H1 (cell line): ENCODE data around the gene ABHD12. TPM values are rescaled to one million over a fixed set of nuclear protein-coding genes. Genes with fewer than 3 reads are reported as not detected.

ENCODE experiments used
- CTCF ChIA-PET: fragments of 300-600 bp; sonication (Branson Sonifier 250); formaldehyde crosslinking; loops from one replicate; lab custom pipeline; 2021; ENCODE audit not compliant: partially characterized antibody; lab: Charles Lee
- POLR2A ChIA-PET: fragments of 300-600 bp; sonication (Branson Sonifier 250); formaldehyde crosslinking; loops from one replicate; lab custom pipeline; 2021; ENCODE audit warnings: inconsistent platforms; ENCODE audit not compliant: partially characterized antibody; lab: Charles Lee
- DNase-seq, 2 experiments: peaks; one replicate each; pipeline versions ENCODE4 v3.0.0 to v3.0.0-alpha.2; 2010 to 2022; ENCODE audit warnings: low spot score in 2 of 2, low read depth in 1 of 2, mixed read lengths in 1 of 2
- FAIRE-seq: peaks from 2 replicates; lab custom pipeline; 2011; peaks lifted over from hg19 to GRCh38; lab: Jason Lieb, UNC
- H2AFZ ChIP-seq: 2 replicates; pipeline ENCODE4 v1.8.1; 2012; ENCODE audit warnings: low read length, inconsistent platforms
- H2AK5ac ChIP-seq: 2 replicates; pipeline ENCODE4 v1.6.1; 2013; ENCODE audit warnings: low read depth, low read length
- H2BK120ac ChIP-seq: replicated peaks from 2 replicates; pipeline ENCODE3; 2013; ENCODE audit warnings: low read depth, low read length, inconsistent platforms
- H2BK12ac ChIP-seq: 2 replicates; pipeline ENCODE4 v1.6.1; 2013; ENCODE audit warnings: low read depth, low read length
- H2BK15ac ChIP-seq: 2 replicates; pipeline ENCODE4 v1.6.1; 2013; ENCODE audit warnings: low read length
- H2BK20ac ChIP-seq: 2 replicates; pipeline ENCODE4 v1.6.1; 2013; ENCODE audit warnings: low read length
- H2BK5ac ChIP-seq: 2 replicates; pipeline ENCODE4 v1.6.1; 2013; ENCODE audit warnings: low read depth, low read length
- H3K14ac ChIP-seq: 2 replicates; pipeline ENCODE4 v1.6.1; 2013; ENCODE audit warnings: inconsistent platforms; ENCODE audit not compliant: insufficient read length
- H3K18ac ChIP-seq: 2 replicates; pipeline ENCODE4 v1.6.1; 2013; ENCODE audit warnings: low read length; ENCODE audit errors: extremely low read depth
- H3K23ac ChIP-seq: 2 replicates; pipeline ENCODE4 v1.6.1; 2013; ENCODE audit warnings: inconsistent platforms; ENCODE audit not compliant: insufficient read length
- H3K23me2 ChIP-seq: 2 replicates; pipeline ENCODE4 v1.6.1; 2013; ENCODE audit warnings: low read depth, low read length
- H3K27ac ChIP-seq: 2 replicates; pipeline ENCODE4 v1.6.1; 2011; ENCODE audit warnings: low read depth, low read length, inconsistent platforms
- H3K27me3 ChIP-seq, 4 experiments: replicated peaks in 1 of 4; 1 replicate in 1 of 4; 2 replicates in 3 of 4; pipeline versions ENCODE4 v1.6.1 to v1.8.1; 2011 to 2013; ENCODE audit warnings: low read length in 3 of 4, mild to moderate bottlenecking in 3 of 4, inconsistent platforms in 2 of 4, mixed read lengths in 2 of 4, moderate library complexity in 1 of 4; ENCODE audit not compliant: control insufficient read depth in 3 of 4, insufficient read depth in 3 of 4; ENCODE audit errors: extremely low read depth in 1 of 4
- H3K36me3 ChIP-seq, 4 experiments: 2 replicates each; pipeline versions ENCODE4 v1.6.1 to v1.8.1; 2011 to 2013; ENCODE audit warnings: mild to moderate bottlenecking in 4 of 4, low read length in 3 of 4, moderate library complexity in 2 of 4, control low read depth in 1 of 4, inconsistent platforms in 1 of 4; ENCODE audit not compliant: insufficient read depth in 4 of 4, control insufficient read depth in 2 of 4
- H3K4ac ChIP-seq: replicated peaks from 2 replicates; pipeline ENCODE3; 2013; ENCODE audit warnings: low read length, low read depth, mixed read lengths, inconsistent platforms; ENCODE audit not compliant: insufficient read length
- H3K4me1 ChIP-seq, 4 experiments: replicated peaks in 1 of 4; 1 replicate in 1 of 4; 2 replicates in 3 of 4; pipeline versions ENCODE4 v1.6.1 to v1.8.1; 2011 to 2013; ENCODE audit warnings: low read length in 3 of 4, inconsistent platforms in 2 of 4, mixed read lengths in 1 of 4; ENCODE audit not compliant: insufficient read depth in 4 of 4, control insufficient read depth in 3 of 4
- H3K4me2 ChIP-seq, 2 experiments: 2 replicates each; pipeline versions ENCODE4 v1.6.1 to v1.8.1; 2011 to 2013; ENCODE audit warnings: low read depth in 2 of 2, low read length in 2 of 2, control low read depth in 1 of 2, inconsistent platforms in 1 of 2, mild to moderate bottlenecking in 1 of 2; ENCODE audit not compliant: insufficient read depth in 1 of 2
- H3K4me3 ChIP-seq, 4 experiments: fragments of 200-600, 300-600 bp in 1 of 4; sonication (generic), shearing (Covaris generic), sonication (Bioruptor Twin) in 1 of 4; 2 replicates each; pipeline versions ENCODE4 v1.5.1 to v1.8.1; 2011 to 2016; ENCODE audit warnings: low read length in 4 of 4, low read depth in 3 of 4, control low read depth in 2 of 4, inconsistent platforms in 2 of 4, mild to moderate bottlenecking in 2 of 4, mixed read lengths in 1 of 4, moderate library complexity in 1 of 4; ENCODE audit not compliant: insufficient read depth in 2 of 4; ENCODE audit errors: extremely low read depth in 1 of 4
- H3K56ac ChIP-seq: replicated peaks from 2 replicates; pipeline ENCODE3; 2013; ENCODE audit warnings: low read depth, mild to moderate bottlenecking, mixed read lengths, low read length, inconsistent platforms; ENCODE audit not compliant: insufficient read length
- H3K79me1 ChIP-seq: 2 replicates; pipeline ENCODE4 v1.6.1; 2013; ENCODE audit warnings: low read depth, low read length, control low read depth
- H3K79me2 ChIP-seq, 2 experiments: 2 replicates each; pipeline versions ENCODE4 v1.6.1 to v1.8.1; 2012 to 2013; ENCODE audit warnings: low read length in 2 of 2, mild to moderate bottlenecking in 2 of 2, inconsistent platforms in 1 of 2; ENCODE audit not compliant: insufficient read depth in 2 of 2, control insufficient read depth in 1 of 2
- H3K9ac ChIP-seq, 4 experiments: replicated peaks in 1 of 4; 1 replicate in 1 of 4; 2 replicates in 3 of 4; pipeline versions ENCODE4 v1.6.1 to v1.8.1; 2011 to 2013; ENCODE audit warnings: low read depth in 3 of 4, low read length in 3 of 4, control low read depth in 2 of 4, mild to moderate bottlenecking in 2 of 4, moderate library complexity in 2 of 4, inconsistent platforms in 1 of 4; ENCODE audit errors: extremely low read depth in 1 of 4
- H3K9me3 ChIP-seq, 2 experiments: 2 replicates each; pipeline versions ENCODE4 v1.6.1 to v1.8.1; 2012 to 2013; ENCODE audit warnings: mild to moderate bottlenecking in 2 of 2, moderate library complexity in 2 of 2, control low read depth in 1 of 2, inconsistent platforms in 1 of 2, low read depth in 1 of 2, low read length in 1 of 2, mixed read lengths in 1 of 2; ENCODE audit not compliant: insufficient read depth in 2 of 2
- H4K20me1 ChIP-seq, 2 experiments: replicated peaks in 1 of 2; 2 replicates each; pipeline versions ENCODE3 to v1.8.1; 2011 to 2013; ENCODE audit warnings: inconsistent platforms in 2 of 2, low read length in 2 of 2, mild to moderate bottlenecking in 1 of 2; ENCODE audit not compliant: insufficient read depth in 2 of 2, control insufficient read depth in 1 of 2
- H4K5ac ChIP-seq: 2 replicates; pipeline ENCODE4 v1.6.1; 2013; ENCODE audit warnings: low read length, low read depth, mixed read lengths, inconsistent platforms; ENCODE audit not compliant: insufficient read length
- H4K8ac ChIP-seq: 2 replicates; pipeline ENCODE4 v1.8.0; 2013; ENCODE audit warnings: mild to moderate bottlenecking, moderate library complexity, low read length, inconsistent platforms; ENCODE audit not compliant: insufficient read depth; ENCODE audit errors: extremely low read depth
- H4K91ac ChIP-seq: replicated peaks from 2 replicates; pipeline ENCODE3; 2013; ENCODE audit warnings: low read length, mixed read lengths, inconsistent platforms; ENCODE audit not compliant: insufficient read length
- BRCA1 ChIP-seq: IDR thresholded peaks from 2 replicates; pipeline ENCODE4 v1.6.1; 2012; ENCODE audit warnings: low read depth, low read length, improper control_type of control experiment
- CREB1 ChIP-seq: IDR thresholded peaks from 2 replicates; pipeline ENCODE4 v1.6.1; 2012; ENCODE audit warnings: inconsistent platforms
- KDM4A ChIP-seq: IDR thresholded peaks from one replicate; pipeline ENCODE4 v1.7.1; 2012; ENCODE audit warnings: low read depth, mild to moderate bottlenecking, moderate library complexity, low read length, inconsistent platforms; ENCODE audit not compliant: severe bottlenecking
- POU5F1 ChIP-seq: IDR thresholded peaks from 2 replicates; pipeline ENCODE4 v1.6.1; 2011; ENCODE audit warnings: low read depth, mild to moderate bottlenecking, low read length, moderate library complexity
- RBBP5 ChIP-seq: IDR thresholded peaks from 2 replicates; pipeline ENCODE4 v1.7.1; 2012; ENCODE audit warnings: low read depth, mild to moderate bottlenecking, inconsistent platforms, low read length, moderate library complexity, borderline replicate concordance
- SIN3A ChIP-seq, 2 experiments: IDR thresholded peaks in 1 of 2; conservative IDR thresholded peaks in 1 of 2; 2 replicates each; pipeline ENCODE4 v1.6.1; 2011 to 2012; ENCODE audit warnings: low read length in 2 of 2, improper control_type of control experiment in 1 of 2, low read depth in 1 of 2, mild to moderate bottlenecking in 1 of 2
- SP1 ChIP-seq: IDR thresholded peaks from 2 replicates; pipeline ENCODE4 v1.6.1; 2011; ENCODE audit warnings: low read depth, low read length
- SUZ12 ChIP-seq: fragments of 200-600 bp; sonication (generic); IDR thresholded peaks from 2 replicates; pipeline ENCODE4 v1.6.1; 2012; ENCODE audit warnings: mild to moderate bottlenecking, inconsistent platforms, low read length, moderate library complexity, mixed read lengths
- USF2 ChIP-seq: IDR thresholded peaks from 2 replicates; pipeline ENCODE4 v1.6.1; 2011; ENCODE audit warnings: low read length, improper control_type of control experiment
- WGBS, 2 experiments: shearing (Covaris generic) in 1 of 2; methylation state at CpG; one replicate each; pipeline versions ENCODE4 v1.1.6 to v1.1.7; 2013 to 2015; ENCODE audit warnings: low lambda C conversion rate in 2 of 2, mixed read lengths in 2 of 2, inconsistent platforms in 1 of 2, low coverage in 1 of 2, missing lambda C conversion rate in 1 of 2; ENCODE audit not compliant: insufficient replicate concordance in 2 of 2, insufficient coverage in 1 of 2, insufficient read length in 1 of 2; ENCODE audit errors: extremely low coverage in 1 of 2, missing lambda C conversion rate in 1 of 2; 5-methylcytosine and 5-hydroxymethylcytosine counted together
- polyA plus RNA-seq, 7 experiments: library from polyadenylated mRNA; depleted of rRNA in 3 of 7; stranded (reverse) in 5 of 7; unstranded in 2 of 7; fragments of >200 nt in 5 of 7; fragments of 200-250 nt in 2 of 7; gene quantifications; 1 replicate in 5 of 7; 2 replicates in 1 of 7; 4 replicates in 1 of 7; pipeline versions ENCODE4 v1.2.1 to v1.2.3, GENCODE V29; 2011 to 2013; ENCODE audit warnings: missing spikeins in 2 of 7, mixed read lengths in 2 of 7
- total RNA-seq: library from RNA; stranded (reverse); fragmentation: NEBNext Ultra II Directional; extraction: Animal tissue kit (Norgen Biotek cat#: 25700); gene quantifications from 2 replicates; pipeline ENCODE4 v1.2.1, GENCODE V29; 2021
- TF ChIP-seq, protein P1 (sequence below): IDR thresholded peaks from 2 replicates; pipeline ENCODE4 v1.6.1; 2012; ENCODE audit warnings: inconsistent platforms

The ABHD12 gene
- total and polyA plus RNA-seq, 2 of the 8 experiments (the other 6 are each of a cell fraction or from before 2014, with no cell fraction given), result 31.3 to 59.5 TPM

GRCh38 chr20:25389858-25390537 lies 637 bp downstream of the ABHD12 start:
- peaks cover 6% of the 10 kb centered on the region; the same call in 1 of the 2 replicates for H3K79me1 ChIP-seq
- H2AFZ ChIP-seq, result no peak overlapping the region
- H3K9me3 ChIP-seq, result no peaks in the 10 kb centered on the region
- 2% methylated on average over 20 of the region's 67 CpGs; no CpG with 5 or more reads in 1 of the 2 experiments for WGBS, 2 experiments
- ChIA-PET POLR2A (interaction anchor here (0.6 to 1.0 kb wide), 3 partner anchors 20 to 229 kb away, joined by 3 to 4 read pairs (median 3); no protein-coding TSS in a partner anchor), CTCF (no interaction called here)
- H2BK120ac ChIP-seq, result no peak overlapping the region
- DNase-seq (peak in 1 of 2 experiments; percentile 69), FAIRE-seq (no peak)
- no peaks in the 10 kb centered on the region for H3K27me3 ChIP-seq
- H2BK15ac ChIP-seq, result no peak overlapping the region
- no peak overlapping the region for H3K23ac ChIP-seq
- H3K56ac ChIP-seq, result peak overlapping the region; percentile 82
- peak overlapping the region; percentile 82 to 94 for H3K4me2 ChIP-seq
- no peak overlapping the region for H2BK5ac ChIP-seq
- peaks cover 0 to 3% (median 0%) of the 10 kb centered on the region in 4 experiments; a peak in 2 of 7 replicates for H3K4me1 ChIP-seq
- H4K91ac ChIP-seq, result peak overlapping the region; percentile 54
- H2AK5ac ChIP-seq, result no peak overlapping the region
- H2BK20ac ChIP-seq, result no peak overlapping the region
- H3K4ac ChIP-seq, result peak overlapping the region; percentile 38
- H3K14ac ChIP-seq, result no peak overlapping the region
- peak overlapping the region; percentile 85; the same call in 1 of the 2 replicates for H3K27ac ChIP-seq
- peaks cover 8% of the 10 kb centered on the region for H3K23me2 ChIP-seq
- peak overlapping the region; percentile 83; the same call in 1 of the 2 replicates for H3K18ac ChIP-seq
- H4K20me1 ChIP-seq, result peaks cover 4 to 6% of the 10 kb centered on the region in 2 experiments
- H2BK12ac ChIP-seq, result no peak overlapping the region
- H4K5ac ChIP-seq, result peak overlapping the region; percentile 66
- peaks cover 0 to 4% (median 0%) of the 10 kb centered on the region in 4 experiments; a peak in 1 of 8 replicates for H3K36me3 ChIP-seq
- peaks cover 0 to 47% of the 10 kb centered on the region in 2 experiments; a peak in 2 of 4 replicates for H3K79me2 ChIP-seq
- peak overlapping the region; percentile 25; the same call in 1 of the 2 replicates for H4K8ac ChIP-seq
- H3K9ac ChIP-seq, result peak overlapping the region; percentile 76 to 95 (median 84)
- H3K4me3 ChIP-seq, result peak overlapping the region; percentile 54 to 95 (median 58)
- no peak for TF ChIP-seq SIN3A (conservative IDR thresholded peaks at IDR 0.05 in 1 of 2, IDR thresholded peaks at IDR 0.05 in 1 of 2; ENCODE audit: low read depth in 1 of 2, low read length in 2 of 2)
- no peak for TF ChIP-seq SUZ12
- no peak for TF ChIP-seq USF2
- TF ChIP-seq SP1, result no peak
- TF ChIP-seq CREB1, result no peak
- TF ChIP-seq KDM4A, result peak; percentile 23
- no peak for TF ChIP-seq POU5F1
- no peak for TF ChIP-seq BRCA1
- no peak; the same call in 1 of the 2 replicates for TF ChIP-seq RBBP5
- TF ChIP-seq, protein P1, sequence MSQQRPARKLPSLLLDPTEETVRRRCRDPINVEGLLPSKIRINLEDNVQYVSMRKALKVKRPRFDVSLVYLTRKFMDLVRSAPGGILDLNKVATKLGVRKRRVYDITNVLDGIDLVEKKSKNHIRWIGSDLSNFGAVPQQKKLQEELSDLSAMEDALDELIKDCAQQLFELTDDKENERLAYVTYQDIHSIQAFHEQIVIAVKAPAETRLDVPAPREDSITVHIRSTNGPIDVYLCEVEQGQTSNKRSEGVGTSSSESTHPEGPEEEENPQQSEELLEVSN, result no peak
